SU-DHL-6 (cell line): ENCODE measurements around the gene TBC1D3L.
"Not testable (repeated sequence)": the region's sequence is repeated elsewhere in the genome, so short reads cannot be mapped to it uniquely, and the experiment has no call there.

Source experiments
- CTCF ChIP-seq: fragments of 200-600 bp; sonication (generic); IDR thresholded peaks from one replicate; pipeline ENCODE4 v1.5.1; 2017; ENCODE audit warnings: antibody characterized with exemption, mild to moderate bottlenecking, low read length, moderate library complexity; ENCODE audit not compliant: insufficient read depth, poor library complexity, severe bottlenecking
- EZH2phosphoT487 ChIP-seq: fragments of 200-600 bp; sonication (generic), shearing (Covaris generic); conservative IDR thresholded peaks from 2 replicates; pipeline ENCODE4 v1.6.1; 2018; ENCODE audit warnings: mild to moderate bottlenecking, antibody characterized with exemption, low read length, moderate library complexity, mixed read lengths

- not testable (repeated sequence) for TF ChIP-seq CTCF, EZH2phosphoT487
Measured at GRCh38 chr17:38003676-38004075, 14.8 kb upstream of the TBC1D3L start, which contains the start of gene TBC1D3D.
